Posterior cingulate gyrus (tissue), 11 donors: ENCODE data around the gene MGST2.
"Not testable (repeated sequence)": the region's sequence is repeated elsewhere in the genome, so short reads cannot be mapped to it uniquely, and the experiment has no call there.

Source experiments
- DNase-seq, 10 donors: peaks; one replicate each; pipeline versions ENCODE4 v3.0.0 to v3.0.0-alpha.2; 2020 to 2021; ENCODE audit warnings: mixed read lengths in 3 of 10
- intact Hi-C: fragments of 100-400 bp; cut with DNase I; formaldehyde crosslinking; loops from one replicate; pipeline ENCODE4 v1.15.1; 2023

Gene MGST2

GRCh38 chr4:139696491-139696890, 30.9 kb downstream of the MGST2 start:
- DNase-seq: no peak

GRCh38 chr4:139698167-139698925, 32.7 kb downstream of the MGST2 start:
- intact Hi-C loops, DNase-seq: not testable (repeated sequence)

More at GRCh38 chr4:139696491-139696890, 30.9 kb downstream of the MGST2 start:
- intact Hi-C loops: no loop called here

- DNase-seq: no peak
- intact Hi-C loops: no loop called here
Measured at GRCh38 chr4:139700568-139700967, 34.9 kb downstream of the MGST2 start.

- intact Hi-C loops: no loop called here
- no peak for DNase-seq
Measured at GRCh38 chr4:139704915-139705485, 39.4 kb downstream of the MGST2 start.

GRCh38 chr4:139709660-139710059, 44.0 kb downstream of the MGST2 start:
- DNase-seq: no peak

GRCh38 chr4:139710073-139710472, 44.5 kb downstream of the MGST2 start:
- DNase-seq: no peak
- intact Hi-C loops: no loop called here

More at GRCh38 chr4:139709660-139710059, 44.0 kb downstream of the MGST2 start:
- intact Hi-C loops: no loop called here

- peak in 1 of 10 donors; percentile 14 for DNase-seq
- intact Hi-C loops: no loop called here
Measured at GRCh38 chr4:139711461-139711860, 45.8 kb downstream of the MGST2 start.

- DNase-seq: no peak
- intact Hi-C loops: no loop called here
Measured at GRCh38 chr4:139712882-139713281, 47.3 kb downstream of the MGST2 start.

- intact Hi-C loops: no loop called here
- no peak for DNase-seq
Measured at GRCh38 chr4:139715746-139716391, 50.2 kb downstream of the MGST2 start.

GRCh38 chr4:139718358-139718757, 52.7 kb downstream of the MGST2 start:
- intact Hi-C loops: no loop called here
- DNase-seq: no peak

GRCh38 chr4:139718833-139719232, 53.2 kb downstream of the MGST2 start:
- DNase-seq: no peak
- intact Hi-C loops: no loop called here

- intact Hi-C loops: no loop called here
- DNase-seq: no peak
Measured at GRCh38 chr4:139719381-139720101, 53.9 kb downstream of the MGST2 start.

- intact Hi-C loops: no loop called here
- DNase-seq: no peak
Measured at GRCh38 chr4:139720806-139721205, 55.2 kb downstream of the MGST2 start.

- DNase-seq: no peak
- intact Hi-C loops: no loop called here
Measured at GRCh38 chr4:139721789-139722188, 56.2 kb downstream of the MGST2 start.

- DNase-seq: no peak
- intact Hi-C loops: no loop called here
Measured at GRCh38 chr4:139725236-139725635, 59.6 kb downstream of the MGST2 start.

- DNase-seq: no peak
- intact Hi-C loops: no loop called here
Measured at GRCh38 chr4:139726615-139727014, 61.0 kb downstream of the MGST2 start.

- DNase-seq: no peak
- intact Hi-C loops: no loop called here
Measured at GRCh38 chr4:139728146-139728545, 62.5 kb downstream of the MGST2 start.

GRCh38 chr4:139728840-139729239, 63.2 kb downstream of the MGST2 start:
- DNase-seq: no peak
- intact Hi-C loops: no loop called here

GRCh38 chr4:139732991-139733570, 67.5 kb downstream of the MGST2 start:
- no peak for DNase-seq
- intact Hi-C loops: loop anchor here (10.0 kb wide), 2 partner anchors 272 to 882 kb away; no protein-coding TSS in a partner anchor

GRCh38 chr4:139734201-139734874, 68.7 kb downstream of the MGST2 start:
- intact Hi-C loops: loop anchor here (1.0 to 10.0 kb wide), 5 partner anchors 270 to 880 kb away; partner anchors contain the start of gene MAML3
- no peak for DNase-seq
